ENCODE measurements around the gene CD3G. TPM values are rescaled to one million over a fixed set of nuclear protein-coding genes. Genes with fewer than 3 reads are reported as not detected.

CD3G gene
- total RNA-seq, 4 donors from 2014 or later, result 0.12 to 0.59 (median 0.37) TPM

DNA sequence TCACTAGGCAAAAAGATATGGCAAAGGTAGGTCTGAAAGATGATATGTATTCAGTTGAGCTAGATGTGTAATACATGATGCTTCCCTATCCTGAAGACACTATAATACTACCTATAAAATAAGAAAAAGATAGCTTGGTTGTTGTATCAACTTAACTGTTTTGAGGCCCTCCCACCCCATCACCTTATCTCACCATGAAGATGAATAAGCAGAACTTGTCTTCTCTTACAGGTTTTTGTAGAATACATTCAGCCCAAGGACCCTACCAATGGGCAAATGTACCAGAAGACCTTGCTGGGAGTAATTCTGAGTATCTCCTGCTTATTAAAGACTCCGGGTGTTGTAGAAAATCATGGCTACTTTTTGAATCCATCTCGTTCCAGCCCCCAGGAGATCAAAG, 29.1 kb downstream of the CD3G start:
- TF ChIP-seq, protein P1, sequence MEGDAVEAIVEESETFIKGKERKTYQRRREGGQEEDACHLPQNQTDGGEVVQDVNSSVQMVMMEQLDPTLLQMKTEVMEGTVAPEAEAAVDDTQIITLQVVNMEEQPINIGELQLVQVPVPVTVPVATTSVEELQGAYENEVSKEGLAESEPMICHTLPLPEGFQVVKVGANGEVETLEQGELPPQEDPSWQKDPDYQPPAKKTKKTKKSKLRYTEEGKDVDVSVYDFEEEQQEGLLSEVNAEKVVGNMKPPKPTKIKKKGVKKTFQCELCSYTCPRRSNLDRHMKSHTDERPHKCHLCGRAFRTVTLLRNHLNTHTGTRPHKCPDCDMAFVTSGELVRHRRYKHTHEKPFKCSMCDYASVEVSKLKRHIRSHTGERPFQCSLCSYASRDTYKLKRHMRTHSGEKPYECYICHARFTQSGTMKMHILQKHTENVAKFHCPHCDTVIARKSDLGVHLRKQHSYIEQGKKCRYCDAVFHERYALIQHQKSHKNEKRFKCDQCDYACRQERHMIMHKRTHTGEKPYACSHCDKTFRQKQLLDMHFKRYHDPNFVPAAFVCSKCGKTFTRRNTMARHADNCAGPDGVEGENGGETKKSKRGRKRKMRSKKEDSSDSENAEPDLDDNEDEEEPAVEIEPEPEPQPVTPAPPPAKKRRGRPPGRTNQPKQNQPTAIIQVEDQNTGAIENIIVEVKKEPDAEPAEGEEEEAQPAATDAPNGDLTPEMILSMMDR (IDR thresholded peaks at IDR 0.05), result no peak
- TF ChIP-seq POLR2A (IDR thresholded peaks at IDR 0.05), result no peak
- H3K4me3 ChIP-seq (ENCODE audit: low read depth, poor library complexity, severe bottlenecking), result no peak overlapping the region
- DNase-seq (ENCODE audit: low spot score in 2 of 2), result no peak
- intact Hi-C loops (cut with DNase I; ENCODE audit: low total_unique reads), result no loop called here
- WGBS, 2 donors, result 95 to 97% methylated on average over 2 of the region's 2 CpGs

DNA sequence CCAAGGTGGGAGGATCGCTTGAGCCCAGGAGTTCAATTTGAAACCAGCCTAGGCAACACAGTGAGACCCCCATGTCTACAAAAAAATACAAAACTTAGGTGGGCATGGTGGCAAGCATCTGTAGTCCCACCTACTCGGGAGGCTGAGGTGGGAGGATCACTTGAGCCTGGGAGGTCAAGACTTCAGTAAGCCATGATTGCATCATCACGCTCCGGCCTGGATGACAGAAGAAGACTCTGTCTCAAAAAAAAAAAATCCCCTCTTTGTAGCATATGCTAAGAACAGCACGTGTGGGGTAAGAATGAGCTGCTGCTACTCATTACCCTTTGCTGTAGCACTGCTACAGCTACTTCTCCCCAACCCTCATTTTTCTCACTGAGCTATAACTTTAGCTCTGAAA, 29.7 kb downstream of the CD3G start:
- DNase-seq (ENCODE audit: low spot score in 2 of 2), result no peak
- no peak for TF ChIP-seq POLR2A (IDR thresholded peaks at IDR 0.05)
- TF ChIP-seq, protein P1 (IDR thresholded peaks at IDR 0.05), result no peak
- no peak overlapping the region for H3K4me3 ChIP-seq (ENCODE audit: low read depth, poor library complexity, severe bottlenecking)
- WGBS, 2 donors, result 94 to 95% methylated on average over 5 of the region's 5 CpGs
- intact Hi-C loops (cut with DNase I; ENCODE audit: low total_unique reads), result no loop called here

DNA sequence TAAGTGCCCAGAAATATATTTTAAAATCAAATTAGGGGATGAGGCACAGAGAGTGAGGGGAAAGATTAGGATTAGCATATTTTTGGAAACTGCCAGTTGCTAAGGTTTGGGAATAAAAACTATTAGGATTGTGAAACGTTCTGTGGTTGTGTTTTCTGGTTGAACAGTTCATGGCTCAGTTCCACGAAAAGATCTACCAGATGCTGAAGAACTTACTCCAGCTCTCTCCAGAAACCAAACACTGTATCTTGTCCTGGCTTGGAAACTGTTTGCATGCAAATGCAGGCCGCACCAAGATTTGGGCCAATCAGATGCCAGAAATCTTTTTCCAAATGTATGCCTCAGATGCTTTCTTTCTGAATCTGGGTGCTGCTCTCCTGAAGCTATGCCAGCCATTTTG, 30.6 kb downstream of the CD3G start:
- TF ChIP-seq, protein P1 (IDR thresholded peaks at IDR 0.05), result no peak
- TF ChIP-seq POLR2A (IDR thresholded peaks at IDR 0.05), result no peak
- 60 to 67% methylated on average over 3 of the region's 3 CpGs for WGBS, 2 donors

DNA sequence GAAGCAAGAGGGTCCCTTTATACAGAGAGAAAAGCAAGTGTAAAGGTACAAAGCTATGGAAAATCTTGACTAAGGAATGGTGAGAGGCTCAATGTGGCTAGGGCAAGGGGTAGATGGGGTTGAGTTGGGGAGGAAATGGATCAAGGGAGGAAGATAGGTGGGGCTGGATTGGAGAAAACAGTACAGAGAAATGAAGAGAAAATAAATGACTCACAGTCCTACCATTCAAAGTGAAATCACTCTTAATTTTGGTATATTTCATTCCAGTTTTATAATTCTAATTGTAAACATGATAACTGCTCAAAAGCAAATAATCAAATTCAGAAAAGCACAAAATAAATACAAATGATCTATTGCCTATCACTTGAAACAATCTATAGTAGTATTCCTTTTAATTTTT, 31.8 kb downstream of the CD3G start:
- intact Hi-C loops (cut with DNase I; ENCODE audit: low total_unique reads), result no loop called here
- no peak overlapping the region for H3K4me3 ChIP-seq (ENCODE audit: low read depth, poor library complexity, severe bottlenecking)
- DNase-seq (ENCODE audit: low spot score in 2 of 2), result no peak
- no peak for TF ChIP-seq POLR2A (IDR thresholded peaks at IDR 0.05)
- TF ChIP-seq, protein P1 (IDR thresholded peaks at IDR 0.05), result no peak

More for the DNA sequence above, 30.6 kb downstream of the CD3G start:
- intact Hi-C loops (cut with DNase I; ENCODE audit: low total_unique reads), result no loop called here
- DNase-seq (ENCODE audit: low spot score in 2 of 2), result no peak
- no peak overlapping the region for H3K4me3 ChIP-seq (ENCODE audit: low read depth, poor library complexity, severe bottlenecking)

DNA sequence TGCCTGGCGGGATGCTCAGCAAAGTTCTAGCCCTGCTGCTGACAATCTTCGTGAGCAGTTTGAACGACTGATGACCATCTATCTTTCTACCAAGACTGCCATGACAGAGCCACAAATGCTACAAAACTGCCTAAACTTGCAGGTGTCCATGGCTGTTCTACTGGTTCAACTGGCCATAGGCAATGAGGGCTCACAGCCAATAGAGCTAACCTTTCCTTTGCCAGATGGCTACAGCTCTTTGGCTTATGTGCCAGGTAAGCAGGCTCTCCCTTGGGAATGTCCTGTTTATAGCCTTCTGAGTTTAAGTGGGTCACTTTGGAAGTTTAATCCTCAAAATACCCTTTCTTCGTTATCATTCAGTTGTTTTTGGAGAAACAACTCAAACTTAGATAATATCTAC, 35.4 kb downstream of the CD3G start:
- TF ChIP-seq, protein P1 (IDR thresholded peaks at IDR 0.05), result no peak
- no peak for TF ChIP-seq POLR2A (IDR thresholded peaks at IDR 0.05)
- 80 to 90% methylated on average over 4 of the region's 4 CpGs for WGBS, 2 donors
- intact Hi-C loops (cut with DNase I; ENCODE audit: low total_unique reads), result no loop called here
- no peak for DNase-seq (ENCODE audit: low spot score in 2 of 2)
- H3K4me3 ChIP-seq (ENCODE audit: low read depth, poor library complexity, severe bottlenecking), result no peak overlapping the region

DNA sequence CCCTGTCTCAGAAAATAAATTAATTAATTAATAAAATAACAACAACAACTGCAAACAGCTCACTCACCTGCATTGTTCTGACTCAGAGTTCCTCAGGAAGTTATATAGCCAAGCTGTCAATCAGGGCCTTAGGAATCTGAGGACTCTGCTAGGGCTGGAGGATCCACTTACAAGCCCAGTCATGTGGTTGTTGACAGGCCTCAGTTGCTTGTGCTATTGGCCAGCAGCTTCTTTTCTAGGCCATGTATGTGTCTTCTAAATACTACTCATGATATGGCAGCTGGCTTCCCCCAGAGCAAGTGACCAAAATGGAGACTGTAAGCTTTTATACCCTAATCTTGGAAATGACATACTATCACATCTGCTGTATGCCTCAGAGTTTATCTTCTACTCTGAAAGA, 36.4 kb downstream of the CD3G start:
- TF ChIP-seq, protein P1 (IDR thresholded peaks at IDR 0.05), result no peak
- no peak for TF ChIP-seq POLR2A (IDR thresholded peaks at IDR 0.05)
- H3K4me3 ChIP-seq (ENCODE audit: low read depth, poor library complexity, severe bottlenecking), result no peak overlapping the region
- no peak for DNase-seq (ENCODE audit: low spot score in 2 of 2)
- intact Hi-C loops (cut with DNase I; ENCODE audit: low total_unique reads), result loop anchor here (10.0 kb wide), 1 partner anchor 124 kb away; no protein-coding TSS in a partner anchor

All from lower leg skin (tissue), 4 donors.